HG02798 (cell line): Measurements from ENCODE around the gene CTNND2.
"Not testable (repeated sequence)": the region's sequence is repeated elsewhere in the genome, so short reads cannot be mapped to it uniquely, and the experiment has no call there.

ENCODE experiments used
- ATAC-seq: cut with Tn5 transposase; IDR thresholded peaks from one replicate; pipeline ENCODE4 v1.9.1; 2021; ENCODE audit warnings: mild to moderate bottlenecking; ENCODE audit not compliant: unreplicated experiment, poor library complexity

Gene CTNND2

DNA sequence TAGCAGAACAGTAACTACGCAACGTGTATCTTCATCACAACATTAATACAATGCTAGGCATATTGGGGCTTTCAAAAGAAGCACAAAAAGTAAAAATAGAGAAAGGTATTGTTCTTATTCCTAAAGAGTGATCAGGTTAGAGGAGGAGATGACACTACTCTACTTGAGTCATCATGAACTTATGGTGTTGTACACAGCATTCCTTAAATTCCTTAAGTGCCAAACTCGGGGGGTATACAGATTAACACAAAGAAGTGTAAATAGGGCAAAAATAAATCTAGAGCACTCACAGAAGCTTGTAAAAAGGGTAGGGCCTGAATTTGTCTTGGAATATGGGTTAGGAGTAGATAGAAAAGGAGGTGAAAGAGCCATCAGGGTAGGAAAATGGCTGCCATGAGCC is 835.2 kb downstream of the CTNND2 start:
- no peak for ATAC-seq

DNA sequence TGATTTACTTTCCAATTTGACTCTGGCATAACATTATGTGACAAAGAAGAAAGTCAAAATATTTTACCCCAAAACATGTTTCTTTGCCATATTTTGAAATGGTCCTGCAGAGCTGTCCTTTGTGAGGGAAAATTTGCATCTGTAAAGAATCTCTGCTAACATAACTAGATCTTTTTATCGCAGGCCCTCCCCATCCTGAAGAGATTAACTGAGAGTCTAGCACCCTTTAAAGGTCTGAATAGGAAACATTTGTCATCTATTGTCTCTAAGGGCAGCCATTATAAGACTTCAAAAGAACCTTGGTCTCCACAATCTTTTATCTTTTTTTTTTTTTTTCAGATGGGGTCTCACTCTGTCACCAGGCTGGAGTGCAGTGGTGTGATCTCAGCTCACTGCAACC is 838.5 kb downstream of the CTNND2 start:
- ATAC-seq = not testable (repeated sequence)

DNA sequence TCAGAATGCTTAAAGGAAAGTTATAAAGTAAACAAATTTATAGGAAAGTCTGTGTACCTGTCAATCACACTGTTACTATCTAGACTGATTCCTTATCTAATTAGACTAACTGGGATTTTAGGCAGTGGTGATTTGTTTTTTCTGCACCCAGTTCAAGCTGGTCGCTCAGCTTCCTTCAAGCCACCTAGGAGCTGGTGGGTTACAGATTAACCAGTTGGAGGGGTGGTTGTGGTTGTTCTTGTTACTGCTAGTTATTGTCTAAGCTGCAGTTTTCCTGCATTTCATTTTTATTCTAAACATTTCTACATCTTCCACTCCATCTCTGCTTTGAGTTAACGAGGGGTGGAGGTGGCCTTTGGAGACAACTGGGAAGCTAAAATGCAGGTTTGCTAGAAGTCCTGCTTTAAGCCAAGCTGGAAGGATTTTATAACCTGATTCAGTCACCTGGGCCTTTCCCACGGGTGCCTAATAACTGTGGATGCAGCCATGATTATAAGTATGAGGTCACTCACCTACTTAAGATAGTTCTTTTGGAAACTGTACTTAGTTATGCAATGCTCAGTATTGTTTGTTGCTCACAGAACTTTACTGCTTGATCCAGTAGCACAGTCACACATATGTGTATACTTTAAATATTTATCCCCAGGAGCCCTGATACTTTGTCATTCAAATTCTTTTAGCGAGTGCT is 839.3 kb downstream of the CTNND2 start:
- no peak for ATAC-seq

DNA sequence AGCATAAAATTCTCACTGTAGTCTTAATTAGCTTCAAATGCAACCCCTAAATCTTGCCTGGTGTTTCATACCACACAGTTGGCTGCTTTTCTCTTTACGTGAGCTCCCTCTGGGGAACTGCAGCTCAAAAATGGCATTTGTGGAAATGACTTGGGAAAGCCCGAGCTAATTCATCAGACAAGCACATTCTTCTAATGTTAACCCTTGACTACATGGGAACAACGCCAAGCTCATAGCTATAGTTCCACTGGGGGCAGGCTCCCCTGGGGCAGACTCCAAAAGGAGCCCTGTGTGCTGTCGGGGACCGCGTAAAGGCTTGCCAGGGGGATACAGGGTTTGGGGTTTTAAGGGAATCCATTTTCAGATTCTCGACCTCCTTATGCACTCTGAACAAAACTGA is 841.8 kb downstream of the CTNND2 start:
- ATAC-seq = no peak

DNA sequence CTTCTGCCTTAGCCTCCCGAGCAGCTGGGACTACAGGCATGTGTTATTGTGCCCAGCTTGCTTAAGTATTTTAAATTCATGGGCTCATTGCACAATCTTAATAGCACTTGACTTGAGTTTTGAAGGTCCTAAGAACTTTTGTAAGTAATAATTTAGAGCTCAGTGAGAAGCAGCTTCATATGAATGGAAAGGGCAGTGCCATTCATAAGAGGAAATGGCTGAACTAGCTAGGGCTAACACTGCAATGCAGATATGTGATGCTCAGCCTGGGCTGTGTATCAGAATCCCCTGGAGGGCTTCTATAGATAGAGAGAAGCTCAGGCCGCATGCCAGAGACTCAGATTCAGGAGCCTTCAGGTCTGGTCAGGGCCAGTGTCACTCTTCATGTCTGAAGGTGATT is 847.7 kb downstream of the CTNND2 start:
- no peak for ATAC-seq

DNA sequence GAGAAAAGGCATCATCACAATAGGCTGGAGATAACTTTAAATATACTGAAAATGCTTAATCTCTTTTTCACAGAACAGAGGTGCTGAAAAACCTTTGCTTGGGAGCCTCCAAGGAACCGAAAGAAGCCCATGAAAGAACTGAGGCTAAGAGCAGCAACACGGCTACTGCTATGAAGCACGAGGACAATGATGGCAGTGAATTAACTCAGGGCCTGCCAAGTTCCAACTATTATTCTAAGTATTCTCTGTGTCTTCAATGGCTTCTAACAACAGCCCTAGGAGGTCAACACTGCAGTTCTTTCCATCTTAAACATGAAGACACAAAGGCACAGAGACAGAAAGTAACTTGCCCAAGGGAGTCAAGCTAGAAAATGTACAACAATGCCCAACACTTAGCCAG is 850.2 kb downstream of the CTNND2 start:
- ATAC-seq = no peak

DNA sequence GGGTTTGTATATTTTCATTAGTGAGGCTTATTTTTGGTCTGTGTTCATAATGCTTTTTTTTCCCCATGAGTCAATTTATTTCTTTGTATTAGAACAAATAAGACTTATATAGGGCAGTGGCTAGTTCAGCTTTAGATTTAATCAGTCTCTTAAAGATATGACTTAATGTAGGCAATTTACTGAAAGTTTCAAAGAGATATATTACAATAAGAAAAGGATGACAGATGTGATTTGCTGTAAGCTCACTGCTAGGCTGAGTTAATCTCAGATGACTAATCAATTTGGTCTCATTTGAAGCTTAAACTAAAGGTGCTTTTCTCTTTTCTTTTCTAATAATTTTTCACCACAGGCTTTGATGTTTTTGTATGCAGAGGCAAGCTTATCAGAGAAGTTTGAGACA is 851.4 kb downstream of the CTNND2 start:
- no peak for ATAC-seq

DNA sequence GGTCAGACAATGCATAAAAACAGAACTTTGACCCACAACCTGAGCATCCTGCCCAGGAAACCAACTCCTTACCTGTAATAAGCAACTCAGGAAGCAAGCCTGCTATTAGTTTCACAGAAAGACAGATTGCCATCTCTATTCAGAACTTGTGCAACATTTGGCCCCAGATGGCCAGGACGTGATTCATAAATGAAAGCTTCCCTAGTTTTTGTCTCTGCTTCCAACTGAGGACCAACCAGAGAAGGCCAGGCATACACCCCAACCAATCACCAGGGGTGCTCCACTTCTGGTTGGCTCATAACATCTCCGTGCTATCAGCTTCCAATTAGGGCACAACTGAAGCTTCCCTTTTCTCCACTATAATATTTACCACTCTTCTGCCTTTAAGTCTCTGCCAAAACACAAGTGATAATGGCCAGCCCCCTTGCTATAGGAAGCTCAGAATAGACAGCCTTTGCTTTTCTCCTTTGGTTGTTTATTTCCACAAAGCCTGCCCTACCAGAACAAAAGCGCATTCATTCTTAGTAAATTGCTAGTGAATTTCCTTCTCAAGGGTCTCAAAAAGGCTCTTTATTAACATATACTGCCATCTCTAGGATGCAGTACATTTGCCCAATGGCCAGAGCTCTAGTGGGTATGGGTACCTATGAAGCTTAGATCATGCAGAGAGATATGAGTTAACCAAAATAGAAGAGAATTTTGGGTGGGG is 853.5 kb downstream of the CTNND2 start:
- no peak for ATAC-seq

DNA sequence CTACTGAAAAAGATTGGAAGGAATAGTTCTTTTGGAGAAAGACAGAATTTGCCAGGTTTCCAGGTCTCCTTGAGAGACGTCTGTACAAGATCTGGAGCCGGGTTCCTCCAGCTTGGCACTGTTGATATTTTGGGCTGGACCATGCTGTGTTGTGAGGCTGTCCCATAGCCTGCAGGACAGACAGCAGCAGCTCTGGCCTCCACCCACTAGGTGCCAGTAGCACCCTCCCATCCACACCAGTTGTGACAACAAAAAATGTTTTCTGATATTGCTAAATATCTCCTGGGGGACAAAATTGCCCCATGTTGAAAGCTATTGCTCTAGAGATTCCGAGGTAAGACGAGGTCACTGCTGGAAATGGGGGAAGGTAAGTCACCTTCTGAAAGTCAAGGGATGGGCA is 855.5 kb downstream of the CTNND2 start:
- ATAC-seq = peak; percentile 53

DNA sequence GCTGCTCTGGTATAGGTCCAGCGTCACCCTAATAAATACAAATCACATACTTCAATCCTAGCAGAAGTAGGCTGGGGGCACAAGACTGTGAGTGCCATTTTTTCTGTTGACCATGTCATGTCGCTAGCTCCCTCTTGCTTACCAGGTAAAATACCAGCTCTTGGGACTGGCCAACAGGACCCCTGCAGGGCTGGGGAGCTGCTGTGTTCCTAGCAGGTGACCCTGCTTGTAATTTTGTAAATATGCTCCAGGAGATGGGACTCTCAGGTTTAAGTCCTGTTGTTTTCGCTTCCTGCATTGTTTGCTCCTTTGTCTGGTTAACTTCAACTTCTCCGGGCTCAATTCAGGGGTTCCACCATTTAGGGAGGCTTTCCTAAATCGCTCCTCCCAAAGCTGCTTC is 856.6 kb downstream of the CTNND2 start:
- no peak for ATAC-seq

DNA sequence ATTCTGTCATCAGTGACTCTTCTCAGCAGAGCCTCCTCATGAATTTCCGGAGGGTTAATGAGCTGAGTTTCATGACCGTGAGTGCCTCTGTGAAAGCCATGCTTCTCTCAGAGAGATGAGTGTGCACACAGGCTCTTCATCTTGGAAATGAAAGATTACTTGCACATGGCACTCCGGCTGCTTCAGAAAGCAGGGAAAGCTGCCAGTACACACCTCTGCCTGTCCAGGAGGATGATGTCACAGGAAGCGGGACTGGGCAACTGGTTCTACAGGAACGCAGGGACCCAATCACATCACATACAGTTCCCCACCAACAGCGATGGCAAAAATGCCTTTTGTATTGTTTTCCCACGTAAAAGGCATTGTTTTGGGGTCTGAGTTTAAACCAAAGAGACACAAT is 857.2 kb downstream of the CTNND2 start:
- no peak for ATAC-seq

DNA sequence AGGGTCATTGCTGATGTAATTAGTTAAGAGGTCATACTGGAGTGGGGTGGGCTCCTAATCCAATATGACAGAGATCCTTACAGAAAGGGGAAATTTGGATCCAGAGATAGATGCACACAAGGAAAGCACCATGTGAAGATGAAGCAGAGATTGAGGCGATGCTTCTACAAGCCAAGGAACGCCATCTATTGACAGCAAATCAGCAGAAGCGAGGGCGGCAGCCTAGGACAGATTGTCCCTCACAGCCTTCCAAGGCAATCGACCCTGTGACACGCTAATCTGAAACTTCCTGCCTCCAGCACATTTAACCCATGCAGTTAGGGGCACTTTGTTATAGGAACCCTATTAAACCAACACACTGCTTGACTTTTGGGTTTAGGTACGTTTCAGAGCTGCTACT is 858.1 kb downstream of the CTNND2 start:
- ATAC-seq = no peak

DNA sequence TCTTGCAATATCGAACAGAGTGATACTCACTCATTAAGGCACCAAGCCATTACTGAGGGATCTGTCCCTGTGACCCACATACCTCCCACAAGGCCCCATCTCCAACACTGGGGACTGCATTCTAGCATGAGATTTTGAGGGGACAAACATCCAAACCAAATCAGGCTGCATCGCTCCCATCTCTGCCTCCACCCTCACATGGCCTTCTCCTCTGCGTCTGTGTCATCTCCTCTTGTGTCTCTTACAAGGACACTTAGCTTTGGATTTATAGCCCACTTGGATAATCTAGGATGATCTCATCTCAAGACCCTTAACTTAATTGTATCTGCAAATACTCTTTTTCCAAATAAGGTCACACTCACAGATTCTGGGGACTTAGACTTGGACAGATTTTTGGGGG is 858.8 kb downstream of the CTNND2 start:
- no peak for ATAC-seq

DNA sequence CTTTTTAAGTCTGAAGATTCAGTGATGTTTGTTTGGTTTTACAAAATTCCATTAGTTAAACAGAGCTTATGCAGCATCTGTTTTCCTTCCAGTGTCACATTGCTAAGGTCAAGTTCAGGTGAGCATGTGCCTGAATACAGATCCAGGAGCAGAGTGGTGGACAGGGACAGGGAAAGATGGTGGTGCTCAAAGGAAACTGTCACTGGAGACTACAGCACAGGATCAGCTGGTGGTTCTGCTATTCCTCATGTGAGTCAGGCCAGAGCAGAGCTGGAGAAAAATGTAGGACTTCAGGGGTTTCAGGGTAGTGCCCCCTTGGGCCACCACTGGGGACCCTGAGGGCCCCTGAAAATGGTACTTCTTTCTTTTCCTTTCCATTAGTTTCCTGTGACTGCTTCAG is 859.7 kb downstream of the CTNND2 start:
- ATAC-seq = no peak

DNA sequence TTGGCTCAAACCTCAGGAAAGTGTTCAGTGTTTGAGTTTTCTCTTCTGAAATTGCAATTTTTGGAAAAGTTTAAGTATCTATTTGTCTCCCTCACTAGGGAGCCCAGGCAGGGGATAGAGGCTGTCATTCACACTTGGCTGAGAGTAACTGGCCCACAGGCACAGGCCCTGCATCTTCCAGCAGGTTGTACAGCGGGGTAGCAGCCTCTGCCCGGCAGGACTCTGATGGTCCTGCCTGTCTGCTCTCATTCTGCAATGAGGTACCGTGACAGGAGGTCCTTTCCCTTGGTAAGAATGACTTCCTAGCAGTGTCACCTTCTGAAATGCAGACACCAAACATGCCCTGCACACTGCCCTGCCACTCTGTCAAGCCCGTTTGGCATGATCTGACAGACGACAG is 860.4 kb downstream of the CTNND2 start:
- no peak for ATAC-seq

DNA sequence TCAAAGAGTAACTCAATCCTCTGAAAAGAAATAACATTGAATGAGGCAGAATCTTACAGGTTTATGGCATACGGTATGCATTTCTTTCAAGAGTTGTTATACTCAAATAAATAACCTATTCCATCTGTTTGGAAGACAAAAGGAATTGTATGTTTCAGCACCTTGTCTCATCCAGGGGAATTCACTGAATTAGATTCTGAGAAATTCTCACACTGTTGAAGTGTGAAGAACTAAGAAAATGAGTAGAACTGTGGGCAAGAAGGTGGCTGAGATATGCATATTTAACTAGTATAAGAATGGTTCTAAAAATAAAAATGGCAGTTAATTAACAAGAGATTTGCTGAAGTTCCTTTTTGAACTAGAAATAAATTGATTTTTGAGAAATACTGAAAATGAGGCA is 863.9 kb downstream of the CTNND2 start:
- ATAC-seq = peak; percentile 42

DNA sequence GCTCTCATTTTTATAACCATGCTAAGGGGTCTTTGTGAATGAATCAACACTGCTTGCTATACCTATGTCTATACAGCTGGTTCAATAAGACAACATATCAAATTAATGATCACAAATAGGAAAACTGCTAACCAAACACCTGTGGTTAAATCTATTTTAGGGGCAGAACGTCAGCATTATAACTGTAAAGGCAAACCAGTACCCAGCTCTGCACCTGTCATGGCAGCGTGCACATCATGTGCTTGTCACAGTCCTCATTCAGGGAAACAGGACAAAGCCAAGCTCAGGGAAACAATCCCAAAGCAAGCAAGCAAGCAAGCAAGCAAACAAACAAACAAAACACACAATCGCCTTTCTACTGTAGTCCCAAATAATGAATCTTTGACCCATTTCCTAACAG is 865.5 kb downstream of the CTNND2 start:
- ATAC-seq = no peak

DNA sequence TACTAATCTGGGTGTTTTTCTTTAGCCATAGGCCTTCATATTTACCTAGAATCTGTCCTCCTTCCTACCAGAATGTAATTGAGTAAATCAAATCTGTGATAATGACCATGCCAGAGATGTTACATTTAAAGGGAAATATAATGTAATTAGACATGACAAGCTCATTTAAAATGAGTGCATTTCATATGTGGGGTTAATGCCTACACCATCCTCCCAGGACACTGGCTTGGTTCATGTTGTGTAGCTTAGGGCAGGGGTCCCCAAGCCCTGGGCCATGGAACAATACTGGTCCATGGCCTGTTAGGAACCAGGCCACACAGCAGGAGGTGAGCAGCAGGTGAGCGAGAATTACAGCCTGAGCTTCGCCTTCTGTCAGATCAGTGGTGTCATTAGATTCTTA is 866.3 kb downstream of the CTNND2 start:
- no peak for ATAC-seq

DNA sequence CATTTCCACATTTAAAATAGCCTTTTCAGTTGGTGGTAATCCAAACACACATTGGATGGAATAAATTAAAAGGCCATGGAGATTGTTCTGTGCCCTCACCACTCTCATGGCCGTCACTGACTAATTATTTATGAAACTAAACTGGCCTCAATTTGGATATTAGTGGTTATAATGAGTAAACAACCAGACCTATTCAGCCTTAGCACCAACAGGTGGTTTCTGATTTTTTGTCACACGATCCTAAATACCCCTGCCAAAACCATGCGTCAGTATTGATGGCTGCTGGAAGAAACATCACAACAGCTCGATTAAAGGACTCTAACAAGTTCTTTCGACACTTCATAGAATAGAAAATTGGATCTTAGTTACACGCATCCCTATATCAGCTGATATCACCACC is 867.2 kb downstream of the CTNND2 start:
- ATAC-seq = peak; percentile 72

DNA sequence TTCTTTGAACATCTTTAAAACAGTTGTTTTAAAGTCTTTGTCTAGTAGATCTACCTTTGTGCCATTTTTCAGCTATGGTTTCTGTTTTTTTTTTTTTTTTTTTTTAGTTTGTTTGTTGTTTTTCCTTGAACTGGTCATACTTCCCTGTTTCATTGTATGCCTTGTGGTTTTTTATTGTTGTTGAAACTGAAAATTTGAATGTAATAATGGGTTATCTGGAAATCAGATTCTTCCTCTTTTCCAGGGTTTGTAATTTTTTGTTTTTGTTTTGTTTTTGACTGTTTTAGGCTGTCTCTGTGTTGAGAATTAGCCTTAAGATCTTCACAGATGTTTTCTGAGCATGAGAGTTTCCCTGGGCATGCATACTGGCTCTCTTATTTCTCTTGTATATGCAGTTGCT is 873.6 kb downstream of the CTNND2 start:
- no peak for ATAC-seq

DNA sequence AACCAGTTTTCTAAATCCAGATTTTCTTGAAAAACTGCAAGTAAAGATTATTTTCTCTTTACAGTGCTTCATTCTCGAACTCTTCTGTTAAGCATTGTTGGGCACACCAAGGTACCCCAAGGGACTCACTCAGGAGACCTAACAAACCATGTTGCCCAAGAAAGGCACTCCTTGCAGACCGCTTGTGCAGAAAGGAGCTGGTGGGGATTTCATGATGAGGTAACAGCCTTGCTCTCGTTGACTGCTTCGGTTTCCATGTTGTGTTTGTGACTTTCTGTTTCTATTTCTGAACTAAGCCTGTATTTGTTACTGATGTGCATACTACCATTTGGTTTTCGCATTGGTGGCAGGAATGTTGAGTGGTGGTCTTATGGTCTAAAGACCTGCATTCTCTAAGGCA is 876.6 kb downstream of the CTNND2 start:
- peak; percentile 90 for ATAC-seq

DNA sequence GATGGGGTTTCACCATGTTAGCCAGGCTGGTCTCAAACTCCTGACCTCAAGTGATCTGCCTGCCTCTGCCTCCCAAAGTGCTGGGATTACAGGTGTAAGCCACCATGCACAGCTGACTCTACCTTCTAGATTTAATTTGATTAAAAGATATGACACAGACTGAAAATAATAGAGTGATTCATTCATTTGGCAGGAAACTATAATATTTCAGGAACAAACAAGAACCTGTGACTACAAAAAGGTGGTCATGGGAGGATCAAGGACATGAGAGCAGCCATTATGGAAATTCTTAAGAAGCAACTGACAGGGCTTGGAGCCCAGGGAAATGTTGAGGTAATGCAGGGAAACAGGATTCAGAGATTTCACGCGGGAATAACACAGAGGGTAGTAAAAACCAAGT is 877.7 kb downstream of the CTNND2 start:
- no peak for ATAC-seq
